GM18909 (cell line): ENCODE measurements around the gene STBD1.
"Not testable (repeated sequence)": the region's sequence is repeated elsewhere in the genome, so short reads cannot be mapped to it uniquely, and the experiment has no call there.

Source experiments
- ATAC-seq: cut with Tn5 transposase; IDR thresholded peaks from one replicate; pipeline ENCODE4 v1.9.1; 2021; ENCODE audit warnings: mild to moderate bottlenecking; ENCODE audit not compliant: unreplicated experiment, poor library complexity

The STBD1 gene

GRCh38 chr4:76282941-76283689 is 23.4 kb upstream of the STBD1 start:
- ATAC-seq = no peak

- ATAC-seq = no peak
These were observed 22.6 kb upstream of the STBD1 start for GRCh38 chr4:76283900-76284299.

GRCh38 chr4:76287811-76288210 is 18.7 kb upstream of the STBD1 start:
- not testable (repeated sequence) for ATAC-seq

- ATAC-seq = no peak
These were observed 13.8 kb upstream of the STBD1 start for GRCh38 chr4:76292730-76293129.

GRCh38 chr4:76293772-76294171 is 12.8 kb upstream of the STBD1 start:
- ATAC-seq = no peak

- no peak for ATAC-seq
These were observed 10.2 kb upstream of the STBD1 start for GRCh38 chr4:76296286-76296820.

- ATAC-seq = no peak
These were observed 8.3 kb upstream of the STBD1 start for GRCh38 chr4:76298227-76298626.

GRCh38 chr4:76300012-76300411 is 6.5 kb upstream of the STBD1 start:
- no peak for ATAC-seq

GRCh38 chr4:76301068-76301774 is 5.3 kb upstream of the STBD1 start:
- ATAC-seq = peak; percentile 99

- ATAC-seq = no peak
These were observed 4.8 kb upstream of the STBD1 start for GRCh38 chr4:76301775-76302162.

- no peak for ATAC-seq
These were observed 3.6 kb upstream of the STBD1 start for GRCh38 chr4:76302826-76303438.

GRCh38 chr4:76305033-76305687 is 1.4 kb upstream of the STBD1 start:
- ATAC-seq = no peak

- ATAC-seq = peak; percentile 24
These were observed 538 bp downstream of the STBD1 start for GRCh38 chr4:76306882-76307659.

- no peak for ATAC-seq
These were observed 1.1 kb downstream of the STBD1 start for GRCh38 chr4:76307660-76308014.

- no peak for ATAC-seq
These were observed 2.0 kb downstream of the STBD1 start for GRCh38 chr4:76308548-76308947.

- no peak for ATAC-seq
These were observed 3.5 kb downstream of the STBD1 start for GRCh38 chr4:76309939-76310550.

GRCh38 chr4:76310683-76311082 is 4.2 kb downstream of the STBD1 start:
- ATAC-seq = no peak

- no peak for ATAC-seq
These were observed 5.4 kb downstream of the STBD1 start for GRCh38 chr4:76311896-76312331.

GRCh38 chr4:76312457-76312856 is 5.9 kb downstream of the STBD1 start:
- ATAC-seq = no peak

- ATAC-seq = no peak
These were observed 7.0 kb downstream of the STBD1 start for GRCh38 chr4:76313547-76313946.
